HepG2 (cell line): ENCODE results near the gene LBX2. TPM values are rescaled to one million over a fixed set of nuclear protein-coding genes. Genes with fewer than 3 reads are reported as not detected.
A peak's percentile ranks its signal among the peaks of the same experiment; 100 is the strongest.

ENCODE experiments used
- ARNTL ChIP-seq: sonication (generic); formaldehyde crosslinking; IDR thresholded peaks from 2 replicates; pipeline ENCODE4 v1.4.0; 2020; ENCODE audit warnings: mild to moderate bottlenecking, missing genetic modification reagents
- DNMT3B ChIP-seq: conservative IDR thresholded peaks from 2 replicates; pipeline ENCODE4 v1.6.1; 2016; ENCODE audit warnings: missing biosample characterization, control low read depth
- FIP1L1 ChIP-seq: fragments of 200-400 bp; formaldehyde crosslinking; IDR thresholded peaks from 2 replicates; pipeline ENCODE4 v1.6.1; 2018; ENCODE audit warnings: low read depth, mild to moderate bottlenecking, low read length, moderate library complexity, borderline replicate concordance; ENCODE audit not compliant: insufficient read depth
- GPN1 ChIP-seq: sonication (generic); formaldehyde crosslinking; IDR thresholded peaks from 2 replicates; pipeline ENCODE4 v1.5.1; 2020; ENCODE audit warnings: missing genetic modification reagents, borderline replicate concordance
- HDAC1 ChIP-seq: sonication (generic); formaldehyde crosslinking; IDR thresholded peaks from 2 replicates; pipeline ENCODE4 v1.5.1; 2020; ENCODE audit warnings: mild to moderate bottlenecking, missing genetic modification reagents
- IKZF1 ChIP-seq: fragments of 450-650 bp; IDR thresholded peaks from 2 replicates; pipeline ENCODE4 v1.7.1; 2016
- JUNB ChIP-seq: sonication (generic); formaldehyde crosslinking; IDR thresholded peaks from 2 replicates; pipeline ENCODE4 v1.8.0; 2022; ENCODE audit warnings: missing genetic modification reagents, mild to moderate bottlenecking, borderline replicate concordance
- KLF9 ChIP-seq: IDR thresholded peaks from 2 replicates; pipeline ENCODE4 v1.6.1; 2016; ENCODE audit warnings: low read depth
- MTF2 ChIP-seq: sonication (generic); formaldehyde crosslinking; IDR thresholded peaks from 2 replicates; pipeline ENCODE4 v1.5.0; 2020; ENCODE audit warnings: missing genetic modification reagents, borderline replicate concordance
- POLR2A ChIP-seq, 2 experiments: IDR thresholded peaks; 2 replicates each; pipeline ENCODE4 v1.6.1; 2011; ENCODE audit warnings: low read depth in 2 of 2, low read length in 2 of 2, mild to moderate bottlenecking in 1 of 2, moderate library complexity in 1 of 2; ENCODE audit not compliant: insufficient read depth in 1 of 2
- SSRP1 ChIP-seq: IDR thresholded peaks from 2 replicates; pipeline ENCODE4 v1.6.1; 2016; ENCODE audit warnings: control low read depth
- TP53 ChIP-seq: sonication (generic); formaldehyde crosslinking; conservative IDR thresholded peaks from 2 replicates; pipeline ENCODE4 v1.4.0; 2020; ENCODE audit warnings: missing genetic modification reagents
- ZNF614 ChIP-seq: IDR thresholded peaks from 2 replicates; pipeline ENCODE4 v1.6.1; 2018; ENCODE audit warnings: missing biosample characterization, missing genetic modification reagents, inconsistent platforms, borderline replicate concordance
- ZSCAN9 ChIP-seq: IDR thresholded peaks from 2 replicates; pipeline ENCODE4 v1.6.1; 2016; ENCODE audit warnings: borderline replicate concordance
- polyA plus RNA-seq, 8 experiments: library from polyadenylated mRNA; depleted of rRNA in 3 of 8; stranded (reverse) in 7 of 8; unstranded in 1 of 8; fragments of >200 nt; fragmentation: Illumina TruSeq in 4 of 8; extraction: Trizol in 4 of 8; gene quantifications; 2 replicates each; pipeline versions ENCODE4 v1.2.1 to v1.2.3, GENCODE V29; 2011 to 2016; ENCODE audit warnings: low read depth in 4 of 8, missing spikeins in 1 of 8, mixed read lengths in 1 of 8; ENCODE audit not compliant: insufficient read depth in 1 of 8
- total RNA-seq, 5 experiments: library from RNA; depleted of rRNA; stranded (reverse); fragments of >200 nt; fragmentation: Illumina TruSeq; extraction: Trizol; gene quantifications; 2 replicates each; pipeline ENCODE4 v1.2.3, GENCODE V29; 2016; ENCODE audit warnings: low read depth in 1 of 5
- TF ChIP-seq, protein P1 (sequence below): sonication (generic); formaldehyde crosslinking; IDR thresholded peaks from 2 replicates; pipeline ENCODE4 v1.5.0; 2020; ENCODE audit warnings: mild to moderate bottlenecking, missing genetic modification reagents, borderline replicate concordance
- TF ChIP-seq, protein P2 (sequence below): sonication (generic); formaldehyde crosslinking; IDR thresholded peaks from 2 replicates; pipeline ENCODE4 v1.5.1; 2020; ENCODE audit warnings: mild to moderate bottlenecking, missing genetic modification reagents, borderline replicate concordance
- TF ChIP-seq, protein P3 (sequence below): IDR thresholded peaks from 2 replicates; pipeline ENCODE4 v1.6.1; 2016; ENCODE audit warnings: low read depth, missing genetic modification reagents, missing compliant biosample characterization
- TF ChIP-seq, protein P4 (sequence below): sonication (generic); formaldehyde crosslinking; IDR thresholded peaks from 2 replicates; pipeline ENCODE4 v1.5.0; 2020; ENCODE audit warnings: missing genetic modification reagents

Gene LBX2
- total and polyA plus RNA-seq, 2 of the 13 experiments (the other 11 are each of a cell fraction or from before 2014, with no cell fraction given), result 6.4 to 8.1 TPM

DNA sequence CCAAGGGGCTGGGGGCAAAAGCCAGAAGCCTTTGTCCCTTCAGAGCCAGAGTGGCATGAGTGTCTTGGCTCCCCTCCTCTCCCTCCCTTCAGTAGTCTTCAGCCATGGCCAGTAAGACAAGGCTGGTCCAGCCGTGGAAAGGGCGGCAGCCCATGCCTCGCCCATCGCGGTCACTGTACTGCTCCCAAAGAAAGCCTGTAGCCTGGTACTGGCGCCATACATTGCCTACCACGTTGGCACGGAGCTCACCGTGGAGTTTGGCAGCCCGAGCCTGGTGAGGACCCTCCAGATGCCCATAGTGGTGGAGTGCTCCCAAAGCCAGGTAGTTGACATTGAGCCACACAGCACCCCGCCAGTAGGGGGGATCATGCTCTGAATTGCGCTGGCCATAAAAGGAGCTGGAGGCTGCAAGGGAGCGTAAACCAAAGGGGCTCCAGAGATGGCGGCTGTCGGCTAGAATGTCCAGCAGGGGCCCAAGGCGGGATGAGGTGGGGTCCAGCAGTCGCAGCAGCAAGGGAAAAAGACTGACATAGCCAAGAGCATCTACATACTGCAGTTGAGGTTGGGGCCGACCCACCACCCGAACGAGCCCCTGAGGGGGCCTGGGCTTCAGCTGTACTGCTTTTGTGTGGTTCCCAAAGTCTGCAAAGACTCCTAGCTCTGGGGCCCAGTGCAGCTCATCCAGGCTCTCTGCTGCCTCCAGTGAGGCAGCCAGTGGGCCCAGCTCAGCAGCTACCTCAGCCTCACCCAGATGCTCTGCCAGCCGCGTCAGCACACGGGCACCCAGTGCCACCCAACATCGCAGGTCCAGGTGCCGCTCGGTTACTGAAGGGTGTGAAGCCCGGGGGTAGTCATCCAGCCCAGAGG lies 38.0 kb downstream of the LBX2 start (continued):
- TF ChIP-seq, protein P1, sequence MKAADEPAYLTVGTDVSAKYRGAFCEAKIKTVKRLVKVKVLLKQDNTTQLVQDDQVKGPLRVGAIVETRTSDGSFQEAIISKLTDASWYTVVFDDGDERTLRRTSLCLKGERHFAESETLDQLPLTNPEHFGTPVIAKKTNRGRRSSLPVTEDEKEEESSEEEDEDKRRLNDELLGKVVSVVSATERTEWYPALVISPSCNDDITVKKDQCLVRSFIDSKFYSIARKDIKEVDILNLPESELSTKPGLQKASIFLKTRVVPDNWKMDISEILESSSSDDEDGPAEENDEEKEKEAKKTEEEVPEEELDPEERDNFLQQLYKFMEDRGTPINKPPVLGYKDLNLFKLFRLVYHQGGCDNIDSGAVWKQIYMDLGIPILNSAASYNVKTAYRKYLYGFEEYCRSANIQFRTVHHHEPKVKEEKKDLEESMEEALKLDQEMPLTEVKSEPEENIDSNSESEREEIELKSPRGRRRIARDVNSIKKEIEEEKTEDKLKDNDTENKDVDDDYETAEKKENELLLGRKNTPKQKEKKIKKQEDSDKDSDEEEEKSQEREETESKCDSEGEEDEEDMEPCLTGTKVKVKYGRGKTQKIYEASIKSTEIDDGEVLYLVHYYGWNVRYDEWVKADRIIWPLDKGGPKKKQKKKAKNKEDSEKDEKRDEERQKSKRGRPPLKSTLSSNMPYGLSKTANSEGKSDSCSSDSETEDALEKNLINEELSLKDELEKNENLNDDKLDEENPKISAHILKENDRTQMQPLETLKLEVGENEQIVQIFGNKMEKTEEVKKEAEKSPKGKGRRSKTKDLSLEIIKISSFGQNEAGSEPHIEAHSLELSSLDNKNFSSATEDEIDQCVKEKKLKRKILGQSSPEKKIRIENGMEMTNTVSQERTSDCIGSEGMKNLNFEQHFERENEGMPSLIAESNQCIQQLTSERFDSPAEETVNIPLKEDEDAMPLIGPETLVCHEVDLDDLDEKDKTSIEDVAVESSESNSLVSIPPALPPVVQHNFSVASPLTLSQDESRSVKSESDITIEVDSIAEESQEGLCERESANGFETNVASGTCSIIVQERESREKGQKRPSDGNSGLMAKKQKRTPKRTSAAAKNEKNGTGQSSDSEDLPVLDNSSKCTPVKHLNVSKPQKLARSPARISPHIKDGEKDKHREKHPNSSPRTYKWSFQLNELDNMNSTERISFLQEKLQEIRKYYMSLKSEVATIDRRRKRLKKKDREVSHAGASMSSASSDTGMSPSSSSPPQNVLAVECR (CRISPR knock-in tag), result no peak
- no peak for TF ChIP-seq ZSCAN9 (CRISPR knock-in tag)
- TF ChIP-seq KLF9 (CRISPR knock-in tag), result no peak
- 0 out of 2 replicates have a peak, but pooled peaks have one; percentile 27 for TF ChIP-seq FIP1L1
- no peak; the same call in 1 of the 2 replicates for TF ChIP-seq SSRP1 (CRISPR knock-in tag)
- TF ChIP-seq GPN1 (CRISPR knock-in tag), result no peak
- TF ChIP-seq ZNF614 (CRISPR knock-in tag), result no peak
- no peak for TF ChIP-seq MTF2 (CRISPR knock-in tag)
- TF ChIP-seq, protein P2, sequence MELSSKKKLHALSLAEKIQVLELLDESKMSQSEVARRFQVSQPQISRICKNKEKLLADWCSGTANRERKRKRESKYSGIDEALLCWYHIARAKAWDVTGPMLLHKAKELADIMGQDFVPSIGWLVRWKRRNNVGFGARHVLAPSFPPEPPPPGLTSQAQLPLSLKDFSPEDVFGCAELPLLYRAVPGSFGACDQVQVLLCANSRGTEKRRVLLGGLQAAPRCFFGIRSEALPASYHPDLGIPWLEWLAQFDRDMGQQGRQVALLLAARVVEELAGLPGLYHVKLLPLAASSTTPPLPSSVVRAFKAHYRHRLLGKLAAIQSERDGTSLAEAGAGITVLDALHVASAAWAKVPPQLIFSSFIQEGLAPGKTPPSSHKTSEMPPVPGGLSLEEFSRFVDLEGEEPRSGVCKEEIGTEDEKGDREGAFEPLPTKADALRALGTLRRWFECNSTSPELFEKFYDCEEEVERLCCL, result no peak
- no peak for TF ChIP-seq ARNTL (CRISPR knock-in tag)
- no peak for TF ChIP-seq IKZF1
- TF ChIP-seq, protein P3, sequence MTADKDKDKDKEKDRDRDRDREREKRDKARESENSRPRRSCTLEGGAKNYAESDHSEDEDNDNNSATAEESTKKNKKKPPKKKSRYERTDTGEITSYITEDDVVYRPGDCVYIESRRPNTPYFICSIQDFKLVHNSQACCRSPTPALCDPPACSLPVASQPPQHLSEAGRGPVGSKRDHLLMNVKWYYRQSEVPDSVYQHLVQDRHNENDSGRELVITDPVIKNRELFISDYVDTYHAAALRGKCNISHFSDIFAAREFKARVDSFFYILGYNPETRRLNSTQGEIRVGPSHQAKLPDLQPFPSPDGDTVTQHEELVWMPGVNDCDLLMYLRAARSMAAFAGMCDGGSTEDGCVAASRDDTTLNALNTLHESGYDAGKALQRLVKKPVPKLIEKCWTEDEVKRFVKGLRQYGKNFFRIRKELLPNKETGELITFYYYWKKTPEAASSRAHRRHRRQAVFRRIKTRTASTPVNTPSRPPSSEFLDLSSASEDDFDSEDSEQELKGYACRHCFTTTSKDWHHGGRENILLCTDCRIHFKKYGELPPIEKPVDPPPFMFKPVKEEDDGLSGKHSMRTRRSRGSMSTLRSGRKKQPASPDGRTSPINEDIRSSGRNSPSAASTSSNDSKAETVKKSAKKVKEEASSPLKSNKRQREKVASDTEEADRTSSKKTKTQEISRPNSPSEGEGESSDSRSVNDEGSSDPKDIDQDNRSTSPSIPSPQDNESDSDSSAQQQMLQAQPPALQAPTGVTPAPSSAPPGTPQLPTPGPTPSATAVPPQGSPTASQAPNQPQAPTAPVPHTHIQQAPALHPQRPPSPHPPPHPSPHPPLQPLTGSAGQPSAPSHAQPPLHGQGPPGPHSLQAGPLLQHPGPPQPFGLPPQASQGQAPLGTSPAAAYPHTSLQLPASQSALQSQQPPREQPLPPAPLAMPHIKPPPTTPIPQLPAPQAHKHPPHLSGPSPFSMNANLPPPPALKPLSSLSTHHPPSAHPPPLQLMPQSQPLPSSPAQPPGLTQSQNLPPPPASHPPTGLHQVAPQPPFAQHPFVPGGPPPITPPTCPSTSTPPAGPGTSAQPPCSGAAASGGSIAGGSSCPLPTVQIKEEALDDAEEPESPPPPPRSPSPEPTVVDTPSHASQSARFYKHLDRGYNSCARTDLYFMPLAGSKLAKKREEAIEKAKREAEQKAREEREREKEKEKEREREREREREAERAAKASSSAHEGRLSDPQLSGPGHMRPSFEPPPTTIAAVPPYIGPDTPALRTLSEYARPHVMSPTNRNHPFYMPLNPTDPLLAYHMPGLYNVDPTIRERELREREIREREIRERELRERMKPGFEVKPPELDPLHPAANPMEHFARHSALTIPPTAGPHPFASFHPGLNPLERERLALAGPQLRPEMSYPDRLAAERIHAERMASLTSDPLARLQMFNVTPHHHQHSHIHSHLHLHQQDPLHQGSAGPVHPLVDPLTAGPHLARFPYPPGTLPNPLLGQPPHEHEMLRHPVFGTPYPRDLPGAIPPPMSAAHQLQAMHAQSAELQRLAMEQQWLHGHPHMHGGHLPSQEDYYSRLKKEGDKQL (CRISPR knock-in tag), result no peak
- TF ChIP-seq JUNB (CRISPR knock-in tag), result no peak
- TF ChIP-seq TP53 (CRISPR knock-in tag), result no peak
- no peak for TF ChIP-seq POLR2A (IDR thresholded peaks at IDR 0.05; ENCODE audit: insufficient read depth in 1 of 2, low read depth in 2 of 2, low read length in 2 of 2)
- TF ChIP-seq HDAC1 (CRISPR knock-in tag), result no peak
- TF ChIP-seq, protein P4, sequence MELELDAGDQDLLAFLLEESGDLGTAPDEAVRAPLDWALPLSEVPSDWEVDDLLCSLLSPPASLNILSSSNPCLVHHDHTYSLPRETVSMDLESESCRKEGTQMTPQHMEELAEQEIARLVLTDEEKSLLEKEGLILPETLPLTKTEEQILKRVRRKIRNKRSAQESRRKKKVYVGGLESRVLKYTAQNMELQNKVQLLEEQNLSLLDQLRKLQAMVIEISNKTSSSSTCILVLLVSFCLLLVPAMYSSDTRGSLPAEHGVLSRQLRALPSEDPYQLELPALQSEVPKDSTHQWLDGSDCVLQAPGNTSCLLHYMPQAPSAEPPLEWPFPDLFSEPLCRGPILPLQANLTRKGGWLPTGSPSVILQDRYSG (CRISPR knock-in tag), result no peak
- no peak for TF ChIP-seq DNMT3B
